HUDEP-2 (cell line): Measurements from ENCODE around the gene B3GALT2.

Experiments used
- DNase-seq, 76 experiments: peaks; one replicate each; lab custom pipeline; 2025; ENCODE audit not compliant: unreplicated experiment in 76 of 76; lab: John Stamatoyannopoulos, UW

B3GALT2 gene

GRCh38 chr1:193183019-193183627 lies 3.3 kb downstream of the B3GALT2 start:
- DNase-seq, result peak in 22 of 76 experiments; percentile 6 to 54 (median 26)

GRCh38 chr1:193181985-193182384 lies 4.4 kb downstream of the B3GALT2 start:
- DNase-seq, result peak in 32 of 76 experiments; percentile 1 to 68 (median 28)

- no peak for DNase-seq
Measured at GRCh38 chr1:193181536-193181935, 4.9 kb downstream of the B3GALT2 start.

DNA sequence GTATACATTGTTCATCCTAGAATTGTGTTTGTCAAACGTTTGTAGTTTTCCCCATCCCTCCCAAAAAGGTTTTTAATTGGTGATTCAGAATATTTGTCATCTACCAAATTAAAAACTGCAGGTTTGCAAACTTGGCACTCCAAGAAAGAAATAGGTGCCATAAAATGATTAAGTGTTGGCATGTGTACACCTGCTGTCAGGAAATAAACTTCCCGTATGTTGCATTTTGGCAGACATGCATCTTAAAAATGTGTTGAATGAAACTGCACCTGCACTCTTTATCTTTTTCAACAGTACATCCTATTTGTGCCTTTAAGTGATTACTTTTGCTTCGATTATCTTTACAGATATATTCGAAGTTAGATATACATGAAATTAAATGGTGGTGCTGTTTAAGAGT lies 7.3 kb downstream of the B3GALT2 start:
- DNase-seq, result no peak

DNA sequence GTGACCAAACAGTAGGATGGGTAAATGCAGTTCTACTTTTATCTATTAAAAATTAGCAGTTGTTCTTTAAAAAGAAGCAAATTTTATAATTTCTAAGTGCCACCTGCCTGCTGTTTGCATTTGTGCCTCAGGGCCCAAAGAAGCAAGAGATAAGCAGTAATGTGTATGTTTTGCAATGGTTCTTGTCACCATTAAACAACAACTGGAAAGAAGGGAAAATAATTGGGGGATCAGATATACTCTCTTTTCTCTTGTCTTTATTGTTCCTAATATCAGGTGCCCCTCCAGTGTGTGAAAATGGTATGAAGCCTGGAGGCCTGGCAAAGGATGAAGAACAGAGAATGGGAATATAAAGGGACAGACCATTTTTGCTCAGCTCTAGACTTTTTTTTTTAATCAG lies 9.6 kb downstream of the B3GALT2 start:
- no peak for DNase-seq

GRCh38 chr1:193176113-193176512 lies 10.3 kb downstream of the B3GALT2 start:
- no peak for DNase-seq

GRCh38 chr1:193157360-193157759 lies 29.1 kb downstream of the B3GALT2 start:
- no peak for DNase-seq

DNA sequence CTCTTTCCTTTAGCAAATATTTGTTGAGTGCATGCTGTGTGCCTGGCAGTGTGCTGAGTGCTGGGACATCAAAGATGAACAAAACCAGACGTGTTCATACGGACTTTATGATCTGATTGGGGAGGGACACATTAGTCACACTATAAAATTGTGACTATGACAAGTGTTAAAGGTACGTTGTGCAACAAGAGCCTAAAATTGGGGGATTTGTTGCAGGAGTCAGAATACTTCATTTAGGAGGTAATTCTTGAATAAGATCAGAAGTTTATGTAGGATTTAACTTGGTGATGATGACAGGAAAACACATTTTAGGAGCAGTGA lies 29.6 kb downstream of the B3GALT2 start:
- no peak for DNase-seq

DNA sequence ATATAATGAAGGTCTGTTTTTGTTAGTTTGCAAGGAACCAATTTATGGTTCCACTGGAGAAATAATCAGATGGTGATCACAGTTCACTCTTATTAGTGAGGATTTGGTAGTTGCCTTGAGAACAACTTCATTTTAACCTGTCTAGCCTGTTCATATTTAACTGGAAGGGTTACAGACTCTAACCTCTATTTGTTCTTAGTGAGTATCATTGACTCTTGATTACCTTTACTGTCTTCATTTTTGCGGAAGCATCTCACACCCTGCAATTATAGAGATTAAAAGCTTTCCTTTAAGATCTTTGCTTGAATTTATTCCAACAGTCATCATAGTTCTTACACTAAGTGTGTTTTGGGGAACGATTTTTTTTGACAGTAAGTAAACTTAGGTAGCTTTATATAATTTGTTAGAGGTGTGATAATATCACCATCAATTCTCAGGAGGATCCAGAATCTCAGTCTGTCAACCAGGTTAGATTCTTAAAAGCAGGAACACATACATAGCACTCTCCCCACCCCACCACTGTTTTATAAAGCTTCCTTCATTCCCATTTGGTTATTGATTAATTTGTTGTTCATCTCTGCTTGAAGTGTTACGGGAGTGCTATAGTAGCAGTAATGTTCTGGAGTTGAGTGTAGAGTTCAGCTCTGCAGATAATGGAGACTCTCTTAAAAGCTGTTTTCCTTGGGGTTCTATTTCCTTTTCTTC lies 30.1 kb downstream of the B3GALT2 start:
- DNase-seq, result no peak

DNA sequence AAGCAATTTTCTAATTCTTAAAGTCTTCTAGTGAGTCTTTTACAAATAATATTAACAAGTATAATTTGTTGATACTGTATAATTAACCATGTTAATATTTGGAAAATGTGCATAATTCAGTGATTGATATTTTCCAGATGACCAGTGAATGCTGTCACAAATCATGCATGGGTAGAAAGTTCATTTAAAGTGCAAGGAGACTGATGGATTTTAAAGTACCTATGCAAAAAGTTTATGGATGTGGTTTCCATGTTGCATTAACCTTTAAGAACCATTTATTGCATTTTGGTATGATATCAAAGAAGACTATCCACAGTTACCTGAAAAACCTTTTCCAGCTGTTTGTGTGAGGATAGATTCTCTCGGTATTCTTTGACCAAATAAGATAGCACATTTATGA lies 41.4 kb downstream of the B3GALT2 start:
- no peak for DNase-seq

GRCh38 chr1:193144361-193144938 lies 42.0 kb downstream of the B3GALT2 start:
- no peak for DNase-seq

DNA sequence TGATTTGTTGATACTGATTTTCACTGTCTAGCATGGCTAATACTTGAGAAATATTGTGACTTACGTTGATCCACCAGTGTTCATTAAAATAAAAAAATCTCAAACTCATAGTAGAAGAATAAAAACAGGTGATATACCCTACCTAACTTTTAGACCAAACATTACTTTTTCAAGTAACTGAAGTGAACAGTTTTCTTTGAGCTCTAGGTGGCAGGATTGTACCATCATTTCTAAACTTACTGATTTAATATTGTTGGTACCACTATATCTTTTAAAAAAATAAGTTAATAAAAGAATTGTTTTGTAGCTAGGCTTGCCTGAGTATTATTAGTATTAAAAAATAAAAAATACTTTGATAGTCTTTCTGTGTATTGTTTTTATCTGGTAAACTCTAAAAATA lies 43.1 kb downstream of the B3GALT2 start:
- DNase-seq, result no peak

- no peak for DNase-seq
Measured at GRCh38 chr1:193142409-193142808, 44.0 kb downstream of the B3GALT2 start.

DNA sequence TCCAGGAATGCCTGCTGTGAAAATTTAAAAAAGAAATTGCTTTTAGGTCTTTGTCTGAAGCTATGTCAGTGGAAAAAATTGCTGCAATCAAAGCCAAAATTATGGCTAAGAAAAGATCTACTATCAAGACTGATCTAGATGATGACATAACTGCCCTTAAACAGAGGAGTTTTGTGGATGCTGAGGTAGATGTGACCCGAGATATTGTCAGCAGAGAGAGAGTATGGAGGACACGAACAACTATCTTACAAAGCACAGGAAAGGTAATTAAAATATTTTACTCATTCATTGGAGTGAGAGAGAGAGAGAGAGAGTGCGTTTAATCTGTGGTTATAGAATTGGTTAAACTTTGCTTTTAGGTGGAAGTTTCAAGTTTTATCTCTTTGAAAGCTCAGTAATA lies 44.6 kb downstream of the B3GALT2 start:
- no peak for DNase-seq

GRCh38 chr1:193140254-193140653 lies 46.2 kb downstream of the B3GALT2 start:
- DNase-seq, result no peak

DNA sequence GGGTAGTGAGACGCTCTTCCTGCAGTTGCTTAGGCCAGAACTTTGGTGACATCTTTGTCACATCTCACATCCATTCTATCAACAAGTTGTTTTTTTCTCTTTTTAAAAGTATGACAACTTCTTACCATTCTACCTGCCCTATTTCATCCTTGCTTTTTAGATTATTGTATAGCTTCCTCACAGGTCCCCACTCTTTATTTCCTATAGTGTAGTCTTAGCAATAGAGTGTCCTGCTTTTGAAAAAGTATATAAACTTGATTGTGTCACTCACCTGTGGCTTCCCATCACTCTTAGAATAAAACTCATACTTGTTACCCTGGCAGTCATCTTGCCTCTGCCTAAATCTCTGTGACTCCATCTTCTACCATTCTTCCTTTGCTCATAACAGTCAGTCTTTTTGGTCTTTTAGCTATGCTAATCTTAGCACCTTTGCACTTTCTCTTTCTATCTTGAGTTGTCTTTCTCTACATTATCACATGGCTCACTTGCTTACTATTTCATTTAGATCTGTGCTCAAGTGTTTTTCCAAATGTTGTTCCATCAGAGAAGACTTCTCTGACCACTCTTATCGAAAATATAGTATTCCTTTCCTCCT lies 55.0 kb downstream of the B3GALT2 start:
- no peak for DNase-seq
